Fibroblast of skin of right quadriceps (primary cell): Measurements from ENCODE around the gene DPP6.
A peak's percentile ranks its signal among the peaks of the same experiment; 100 is the strongest.

Source experiments
- DNase-seq: peaks from one replicate; pipeline ENCODE4 v3.0.0-alpha.2; 2013

Gene DPP6

DNA sequence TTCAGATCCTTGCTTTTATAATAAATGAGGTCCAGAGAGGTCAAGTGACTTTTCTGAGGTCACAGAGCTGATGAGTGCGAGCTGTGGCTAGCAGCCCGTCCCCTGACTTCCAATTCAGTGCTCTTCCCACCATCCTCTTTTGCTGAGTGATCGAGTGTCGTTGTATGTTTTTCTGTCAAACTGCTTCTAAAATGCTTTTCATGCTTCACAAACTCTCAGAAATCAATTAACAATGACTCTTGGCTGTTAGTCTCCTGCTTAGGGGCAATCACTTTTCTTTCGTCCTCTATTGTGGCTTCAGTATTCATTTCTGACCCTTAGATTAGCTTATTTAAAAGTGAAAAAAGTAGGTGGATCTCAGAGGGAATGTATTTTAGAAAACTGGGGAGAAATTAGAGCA is 423.7 kb downstream of the DPP6 start:
- no peak for DNase-seq

DNA sequence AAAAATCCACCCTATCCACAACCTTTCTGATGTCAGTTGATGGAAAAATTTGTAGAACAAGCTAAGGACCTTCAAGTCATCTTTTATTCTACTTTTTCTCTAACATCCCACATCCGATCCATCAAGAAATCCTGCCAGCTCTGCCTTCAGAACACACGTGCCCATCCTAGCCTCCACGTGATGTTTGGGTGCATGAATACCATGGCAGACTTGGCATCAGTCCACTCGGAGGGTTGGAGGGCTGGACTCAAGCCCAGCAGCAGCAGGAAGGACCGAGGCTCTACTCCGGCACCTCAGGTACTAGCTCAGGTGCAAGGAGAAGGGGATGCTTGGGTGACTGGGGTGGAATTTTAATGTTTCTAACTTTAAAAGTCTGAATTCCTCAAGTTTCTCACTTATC is 428.6 kb downstream of the DPP6 start:
- no peak for DNase-seq

GRCh38 chr7:154482863-154483262 is 430.7 kb downstream of the DPP6 start:
- no peak for DNase-seq

GRCh38 chr7:154484406-154484805 is 432.2 kb downstream of the DPP6 start:
- DNase-seq, result no peak

DNA sequence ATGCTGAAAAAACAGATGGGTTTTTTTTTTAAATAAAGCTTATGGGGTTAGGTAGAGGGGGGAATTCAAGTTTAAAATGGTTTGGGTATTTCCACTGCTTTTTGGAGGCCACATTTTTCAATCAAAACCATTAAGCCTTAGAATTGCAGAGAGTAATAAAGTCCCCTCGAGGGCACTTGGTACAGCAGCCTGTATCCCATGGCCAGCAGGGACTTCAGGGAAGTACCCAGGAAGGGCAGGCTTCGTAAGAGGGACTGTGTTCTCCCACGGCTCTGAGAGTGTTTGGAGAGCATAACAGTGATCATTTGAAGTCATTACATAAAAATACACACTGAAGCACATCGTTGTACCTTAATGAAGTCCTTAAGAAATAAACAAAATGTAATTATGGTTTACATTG is 432.7 kb downstream of the DPP6 start:
- no peak for DNase-seq

- no peak for DNase-seq
These were observed 437.7 kb downstream of the DPP6 start for GRCh38 chr7:154489897-154490296.

- DNase-seq, result no peak
These were observed 441.4 kb downstream of the DPP6 start for GRCh38 chr7:154493594-154493993.

DNA sequence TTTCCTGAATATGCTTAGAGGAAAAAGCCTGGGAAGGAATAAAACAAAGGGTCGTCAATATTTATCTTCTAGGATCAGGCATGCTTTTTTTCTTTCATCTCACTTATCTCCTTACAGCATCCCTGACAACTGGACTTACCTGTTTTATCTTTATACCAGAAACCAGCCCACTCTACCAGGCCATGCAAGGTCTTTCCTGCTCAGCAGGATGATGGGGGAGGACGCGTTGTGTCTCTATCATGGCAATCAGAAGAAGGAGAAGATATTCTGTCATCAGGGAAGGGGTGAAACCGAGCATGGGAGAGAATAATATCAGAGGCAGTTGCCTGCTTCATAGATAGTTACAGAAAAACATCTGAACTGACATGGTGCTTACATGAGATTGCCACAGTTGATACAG is 445.6 kb downstream of the DPP6 start:
- DNase-seq, result no peak

GRCh38 chr7:154503962-154504550 is 451.9 kb downstream of the DPP6 start:
- DNase-seq, result peak; percentile 1

DNA sequence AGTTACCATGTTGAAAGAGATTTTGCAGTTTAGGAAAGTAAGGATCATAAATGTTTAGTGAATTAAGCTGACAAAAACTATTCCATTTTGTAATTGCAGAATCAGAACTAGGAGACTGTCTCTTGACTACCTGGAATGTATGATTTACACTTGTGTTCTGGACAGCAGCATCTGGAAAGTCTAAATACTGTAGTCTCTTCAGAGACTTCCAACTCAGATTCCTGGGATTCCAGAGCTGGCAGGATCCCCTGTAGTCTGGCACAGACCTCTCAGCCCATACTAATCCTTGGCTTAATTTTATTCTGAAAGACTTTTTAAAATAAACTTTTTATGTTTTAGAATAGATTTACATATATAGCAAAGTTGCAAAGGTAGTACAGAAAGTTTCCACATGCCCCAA is 452.7 kb downstream of the DPP6 start:
- DNase-seq, result no peak

DNA sequence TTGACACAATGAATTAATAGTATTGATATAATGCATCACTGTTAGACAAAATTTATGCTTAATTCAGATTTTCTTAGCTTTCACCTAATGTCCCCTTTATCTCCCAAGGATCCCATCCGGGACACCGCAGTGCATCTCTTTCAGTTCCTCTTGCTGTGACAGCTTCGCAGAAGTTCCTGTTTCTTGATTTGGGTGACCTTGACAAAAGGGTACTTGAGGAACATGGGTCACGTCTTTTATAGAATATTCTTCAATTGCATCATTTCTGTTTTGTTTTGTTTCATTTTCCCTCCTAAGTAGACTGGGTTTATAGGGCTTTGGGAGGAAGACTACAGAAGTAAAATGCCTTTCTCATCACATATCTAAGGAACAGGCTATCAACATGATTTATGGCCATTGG is 453.2 kb downstream of the DPP6 start:
- DNase-seq, result no peak

GRCh38 chr7:154509192-154509591 is 457.0 kb downstream of the DPP6 start:
- DNase-seq, result no peak

- DNase-seq, result no peak
These were observed 460.1 kb downstream of the DPP6 start for GRCh38 chr7:154512121-154512833.

DNA sequence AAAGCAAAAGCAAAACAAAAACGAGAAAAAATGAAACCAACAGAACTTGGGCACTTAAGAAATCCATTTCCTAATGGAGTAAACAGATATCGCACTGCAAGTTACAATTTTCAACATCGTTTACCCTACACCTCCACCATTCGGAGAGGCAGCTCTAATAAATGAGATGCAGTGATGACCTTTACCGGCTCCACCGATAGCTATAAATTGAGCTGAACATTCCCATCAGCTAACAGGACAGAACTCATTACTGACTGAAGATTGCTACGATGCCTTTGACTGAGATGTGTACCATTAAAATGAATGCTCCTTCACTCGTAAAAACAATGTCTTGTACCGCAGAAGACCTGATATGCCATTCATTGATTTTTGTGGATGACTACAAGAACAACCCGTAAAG is 465.6 kb downstream of the DPP6 start:
- DNase-seq, result no peak

DNA sequence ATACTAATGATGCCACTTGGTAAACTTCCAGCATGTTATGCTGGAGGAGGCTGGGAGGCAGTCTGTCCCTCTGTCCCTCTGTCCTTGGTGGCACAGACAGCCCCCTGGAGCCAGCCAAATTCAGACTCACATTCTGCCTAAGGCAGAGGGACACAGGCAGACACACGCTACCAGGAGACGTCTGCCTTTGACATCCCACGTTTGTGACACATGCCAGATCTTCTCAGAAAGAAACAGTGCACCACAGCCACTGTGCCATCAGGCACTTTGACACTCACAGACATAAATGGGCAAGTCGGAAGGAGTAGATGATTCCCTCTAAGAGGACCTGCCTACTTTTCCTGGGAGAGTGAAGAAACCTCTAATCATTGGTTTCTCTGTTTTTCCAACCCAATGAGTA is 467.0 kb downstream of the DPP6 start:
- DNase-seq, result no peak

- DNase-seq, result no peak
These were observed 477.9 kb downstream of the DPP6 start for GRCh38 chr7:154530136-154530535.

DNA sequence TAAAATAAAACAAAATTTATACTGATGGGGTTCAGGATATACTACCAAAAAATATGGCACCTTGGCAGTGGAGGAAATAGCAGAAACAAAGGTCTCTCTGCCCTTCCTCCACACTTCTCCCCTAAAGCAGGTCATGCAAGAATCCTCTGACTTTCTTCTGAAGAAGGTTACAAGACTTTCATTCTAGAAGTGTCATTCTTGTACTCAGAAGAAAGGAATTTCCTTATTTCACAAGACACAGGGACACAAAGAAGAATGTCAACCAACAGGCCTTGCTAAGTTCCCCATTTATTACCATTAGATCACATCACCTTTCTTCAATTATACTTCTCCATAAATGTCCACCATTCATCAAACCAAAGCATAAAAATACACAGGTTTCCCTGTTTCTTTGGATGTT is 480.6 kb downstream of the DPP6 start:
- DNase-seq, result no peak

DNA sequence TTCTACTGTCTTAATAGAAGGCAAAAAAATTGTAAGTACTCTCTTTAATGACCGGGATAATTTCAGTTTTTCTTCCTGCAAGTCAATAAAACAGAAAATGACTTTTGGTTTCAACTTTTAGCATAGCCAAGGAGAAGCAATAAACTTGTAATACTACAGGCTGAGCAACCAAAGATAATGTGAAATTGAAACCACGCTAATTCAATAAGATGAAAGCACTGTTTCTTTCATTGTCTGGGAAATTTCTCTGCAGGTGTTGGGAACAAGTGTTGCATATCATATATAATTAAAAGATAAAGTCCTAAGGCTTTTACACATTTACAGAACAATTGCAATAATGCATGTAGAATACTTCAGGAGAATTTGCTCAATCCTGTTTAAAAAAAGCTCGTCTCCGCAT is 488.4 kb downstream of the DPP6 start:
- no peak for DNase-seq

DNA sequence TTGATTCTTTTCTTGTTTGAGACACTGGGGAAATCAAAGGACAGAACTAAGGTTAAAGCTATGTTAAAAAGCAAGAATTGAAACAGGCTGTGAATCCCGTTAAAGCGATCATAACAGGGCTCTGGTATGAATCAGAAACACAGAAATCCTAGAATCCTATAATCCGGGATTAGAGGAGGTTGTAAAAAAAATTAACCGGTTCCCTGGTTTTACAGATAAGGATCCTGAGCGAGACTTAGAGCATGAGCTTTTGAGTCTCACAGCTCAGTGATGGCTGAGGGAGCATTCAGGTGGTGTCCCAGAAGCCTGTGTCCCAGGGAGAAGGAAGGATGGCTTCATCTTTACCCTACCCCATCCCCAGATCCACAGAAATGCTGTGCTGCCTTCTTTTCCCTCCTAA is 489.4 kb downstream of the DPP6 start:
- DNase-seq, result no peak

- no peak for DNase-seq
These were observed 494.9 kb downstream of the DPP6 start for GRCh38 chr7:154546946-154547587.

- DNase-seq, result no peak
These were observed 501.6 kb downstream of the DPP6 start for GRCh38 chr7:154553711-154554265.

- DNase-seq, result no peak
These were observed 507.3 kb downstream of the DPP6 start for GRCh38 chr7:154559454-154559853.

- no peak for DNase-seq
These were observed 512.5 kb downstream of the DPP6 start for GRCh38 chr7:154564676-154565075.

- DNase-seq, result no peak
These were observed 514.7 kb downstream of the DPP6 start for GRCh38 chr7:154566877-154567276.
